Cortex of kidney (tissue), 1 donor: ENCODE data around the gene RPL38.

Experiments used
- DNase-seq: peaks from one replicate; lab custom pipeline; 2025; lab: John Stamatoyannopoulos, UW

Gene RPL38

DNA sequence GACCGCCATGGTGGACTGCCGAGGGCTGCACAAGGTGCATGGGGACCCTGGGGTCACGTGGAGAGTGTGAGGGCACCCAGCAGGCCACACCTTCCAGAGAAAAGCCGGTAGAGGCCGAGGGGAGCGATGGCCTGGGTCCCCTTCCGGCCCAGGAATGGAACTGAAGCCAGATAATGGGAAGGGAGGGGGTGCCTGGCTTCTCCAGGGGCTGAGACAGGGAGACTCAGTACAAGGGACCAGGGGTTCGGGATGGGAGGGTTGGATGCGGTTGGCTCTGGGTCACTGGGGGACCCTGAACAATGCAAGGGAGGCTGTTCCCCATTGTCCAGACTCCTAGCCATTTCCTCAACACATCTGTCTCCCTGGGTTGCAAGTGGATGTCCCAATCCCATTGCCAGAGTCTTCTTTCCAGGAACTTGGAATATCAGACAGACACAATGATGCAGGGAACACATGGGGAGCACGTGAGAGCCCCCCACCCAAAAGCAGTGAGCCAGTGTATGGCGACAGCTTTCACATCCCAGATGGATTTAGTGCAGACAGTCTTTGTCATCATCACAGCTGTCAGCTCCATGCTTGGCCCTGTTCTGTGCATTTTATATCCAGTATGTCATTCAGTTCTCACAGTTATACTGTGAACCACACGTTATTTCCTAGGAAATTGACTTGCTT lies 47.0 kb downstream of the RPL38 start:
- no peak for DNase-seq

DNA sequence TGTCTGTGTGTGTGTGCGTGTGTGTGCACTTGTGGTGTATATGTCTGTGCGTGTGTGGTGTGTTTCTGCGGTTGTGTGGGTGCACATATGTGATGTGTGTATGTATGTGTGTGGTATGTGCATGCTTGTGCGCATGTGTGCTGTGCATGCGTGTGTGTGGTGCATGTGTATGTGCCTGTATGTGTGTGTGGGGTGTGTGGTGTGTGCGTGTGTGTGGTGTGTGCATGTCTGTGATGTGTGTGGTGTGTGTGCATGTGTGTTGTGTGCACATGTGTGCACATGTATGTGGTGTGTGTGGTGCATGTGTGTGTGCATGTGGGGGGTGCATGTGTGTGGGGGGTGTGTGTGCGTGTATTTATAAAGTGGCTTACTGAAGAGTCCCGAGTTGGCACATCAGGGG lies 47.6 kb downstream of the RPL38 start:
- no peak for DNase-seq

DNA sequence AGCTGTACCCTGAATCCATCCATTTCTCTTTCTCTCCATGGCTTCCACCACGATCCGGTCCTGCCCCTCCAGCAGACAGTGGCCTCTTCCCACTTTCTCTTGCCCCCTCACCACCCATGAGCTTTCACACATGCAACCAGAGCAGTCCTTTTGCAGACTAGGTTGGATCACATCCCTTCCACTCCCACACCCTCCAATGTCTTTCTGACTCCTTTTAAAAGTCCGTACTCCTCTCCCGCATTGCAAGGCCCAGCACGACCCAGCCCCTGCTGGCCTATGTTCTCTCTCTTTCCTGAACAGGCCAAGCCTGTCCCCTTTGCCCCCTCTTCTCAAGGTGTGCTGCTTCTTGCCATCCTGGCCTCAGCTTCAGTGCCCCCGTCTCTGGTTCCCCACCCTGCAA lies 48.1 kb downstream of the RPL38 start:
- DNase-seq = no peak

DNA sequence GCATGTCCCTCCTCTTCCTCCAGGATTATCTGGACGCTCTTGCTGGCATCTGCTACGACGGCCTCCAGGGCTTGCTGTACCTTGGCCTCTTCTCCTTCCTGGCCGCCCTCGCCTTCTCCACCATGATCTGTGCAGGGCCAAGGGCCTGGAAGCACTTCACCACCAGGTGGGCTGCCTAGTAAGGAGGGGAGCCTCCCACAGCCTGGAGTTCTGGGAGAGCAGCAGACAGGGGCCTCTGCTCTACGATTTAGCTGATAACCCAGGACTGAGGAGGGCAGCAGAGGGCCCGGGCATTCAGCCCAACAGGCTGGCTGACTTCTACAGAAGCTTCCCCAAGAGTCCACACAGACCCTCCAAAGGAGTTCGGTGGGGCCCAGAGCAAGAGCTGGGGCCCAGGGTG lies 48.7 kb downstream of the RPL38 start:
- no peak for DNase-seq

DNA sequence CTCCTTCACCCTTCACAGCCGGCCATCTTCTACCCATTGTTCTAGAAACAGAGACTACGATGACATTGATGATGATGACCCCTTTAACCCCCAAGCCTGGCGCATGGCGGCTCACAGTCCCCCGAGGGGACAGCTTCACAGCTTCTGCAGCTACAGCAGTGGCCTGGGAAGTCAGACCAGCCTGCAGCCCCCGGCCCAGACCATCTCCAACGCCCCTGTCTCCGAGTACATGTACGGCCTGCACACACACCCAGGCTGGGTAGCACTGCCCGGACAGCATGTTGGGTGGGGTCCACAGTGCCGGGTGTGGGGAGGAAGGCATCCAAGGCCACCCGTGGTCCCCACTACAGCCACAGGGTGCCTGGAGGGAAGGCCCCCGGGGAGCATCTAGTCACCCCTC lies 49.6 kb downstream of the RPL38 start:
- no peak for DNase-seq

DNA sequence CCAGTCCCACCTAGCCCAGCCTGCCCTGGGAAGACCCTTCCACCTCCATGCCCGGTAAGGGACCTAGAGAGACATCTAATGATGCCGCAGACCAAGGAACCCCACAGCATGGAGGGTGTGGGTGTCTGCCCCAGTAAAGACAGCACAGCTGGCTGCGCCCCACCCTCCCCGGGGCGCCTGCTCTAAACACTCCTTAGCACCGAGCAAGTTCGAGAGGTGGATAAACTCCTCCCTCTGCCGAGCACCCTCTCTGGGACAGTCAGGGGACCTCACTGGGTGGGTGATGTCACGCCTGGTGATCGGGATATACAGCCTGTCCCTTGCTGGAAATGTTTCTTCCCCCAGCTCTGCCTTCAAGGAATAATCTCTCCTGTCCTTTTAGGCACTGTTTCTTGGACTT lies 53.8 kb downstream of the RPL38 start:
- no peak for DNase-seq

DNA sequence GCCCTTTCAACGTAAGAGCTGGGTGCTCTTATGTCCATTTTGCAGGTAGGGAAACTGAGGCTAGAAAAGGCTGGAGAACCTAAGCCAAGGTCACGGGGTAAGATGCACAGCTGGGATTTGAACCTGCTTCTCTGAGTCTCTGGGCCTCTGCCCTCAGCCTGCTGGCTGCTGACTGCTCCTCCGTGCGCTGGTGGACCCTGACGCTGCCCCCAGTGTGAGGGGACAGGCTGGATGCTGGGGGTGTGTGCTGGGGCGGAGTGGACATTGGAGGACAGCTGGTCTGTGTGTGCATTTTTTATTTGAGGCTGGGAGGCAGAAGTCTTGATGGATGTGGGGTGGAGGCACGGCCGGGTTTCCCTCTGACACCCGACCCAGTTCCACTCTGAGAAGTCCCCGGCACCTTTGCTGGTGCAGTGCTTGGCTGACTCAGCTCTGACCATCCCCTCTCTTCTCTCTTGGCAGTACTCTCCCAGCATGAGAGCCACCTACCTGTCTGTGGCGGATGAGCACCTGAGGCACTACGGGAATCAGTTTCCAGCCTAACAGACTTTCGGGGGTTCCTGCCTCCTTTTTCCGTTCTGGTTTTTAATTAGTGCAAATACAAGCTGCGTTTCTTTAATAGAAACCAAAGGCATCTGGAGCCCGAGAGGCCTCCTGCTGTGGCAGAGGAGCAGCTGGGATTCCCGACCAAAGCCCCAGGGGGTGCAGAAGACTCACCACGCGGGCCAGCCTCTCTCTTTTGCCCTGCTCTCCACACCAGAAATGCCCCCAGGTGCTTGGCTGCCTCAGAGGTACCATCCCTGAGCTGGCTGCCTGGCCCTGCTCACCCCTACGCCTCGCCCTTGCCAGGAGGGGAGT lies 56.4 kb downstream of the RPL38 start:
- no peak for DNase-seq
